ENCODE measurements around the gene SORL1-AS1.

SORL1-AS1 gene

GRCh38 chr11:121474680-121475079 lies 21.9 kb upstream of the SORL1-AS1 start:
- DNase-seq (ENCODE audit: low read depth) = no peak

- DNase-seq (ENCODE audit: low read depth) = no peak
These were observed 20.5 kb upstream of the SORL1-AS1 start for GRCh38 chr11:121473064-121473777.

DNA sequence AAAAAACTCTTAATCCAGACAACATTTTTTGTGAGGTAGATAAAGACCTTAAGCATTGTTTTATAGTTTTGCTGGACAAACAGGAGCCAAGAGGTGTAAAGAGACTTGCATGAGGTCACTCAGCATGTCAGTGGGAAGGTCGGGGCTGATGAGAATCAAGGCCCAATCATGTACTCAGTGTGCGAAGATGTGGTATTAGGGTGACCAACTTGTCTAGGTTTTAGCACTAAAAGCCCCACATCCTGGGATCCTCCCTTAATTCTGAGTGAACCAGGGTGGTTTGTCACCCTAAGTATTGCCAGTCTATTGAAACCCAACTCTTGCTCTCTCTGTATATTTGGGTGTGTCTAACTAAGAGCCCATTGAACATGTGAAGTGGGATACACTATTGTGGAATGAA lies 19.5 kb upstream of the SORL1-AS1 start:
- no peak for DNase-seq (ENCODE audit: low read depth)

GRCh38 chr11:121471167-121471566 lies 18.4 kb upstream of the SORL1-AS1 start:
- no peak for DNase-seq (ENCODE audit: low read depth)

GRCh38 chr11:121469910-121470309 lies 17.1 kb upstream of the SORL1-AS1 start:
- DNase-seq (ENCODE audit: low read depth) = no peak

GRCh38 chr11:121467965-121468364 lies 15.2 kb upstream of the SORL1-AS1 start:
- DNase-seq (ENCODE audit: low read depth) = peak; percentile 78

DNA sequence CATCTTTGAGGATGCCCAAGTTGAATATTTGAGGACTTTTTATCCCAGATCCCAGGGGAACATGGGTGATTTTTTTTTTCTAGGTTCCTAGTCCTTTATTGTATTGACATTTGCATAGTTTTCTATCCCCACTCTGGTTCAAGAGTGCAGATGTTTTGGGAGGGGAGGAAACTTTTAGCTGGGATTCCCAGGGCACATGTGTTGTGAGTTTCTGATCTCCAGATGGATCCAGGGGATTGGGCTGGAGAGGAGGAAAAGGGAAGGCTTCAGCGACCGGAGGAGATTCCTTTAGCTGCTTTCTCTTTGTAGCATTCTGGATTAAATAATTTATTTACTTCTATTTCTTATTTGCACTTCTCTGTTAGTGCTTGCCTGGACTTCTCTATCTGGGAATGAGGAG lies 14.7 kb upstream of the SORL1-AS1 start:
- DNase-seq (ENCODE audit: low read depth) = no peak

DNA sequence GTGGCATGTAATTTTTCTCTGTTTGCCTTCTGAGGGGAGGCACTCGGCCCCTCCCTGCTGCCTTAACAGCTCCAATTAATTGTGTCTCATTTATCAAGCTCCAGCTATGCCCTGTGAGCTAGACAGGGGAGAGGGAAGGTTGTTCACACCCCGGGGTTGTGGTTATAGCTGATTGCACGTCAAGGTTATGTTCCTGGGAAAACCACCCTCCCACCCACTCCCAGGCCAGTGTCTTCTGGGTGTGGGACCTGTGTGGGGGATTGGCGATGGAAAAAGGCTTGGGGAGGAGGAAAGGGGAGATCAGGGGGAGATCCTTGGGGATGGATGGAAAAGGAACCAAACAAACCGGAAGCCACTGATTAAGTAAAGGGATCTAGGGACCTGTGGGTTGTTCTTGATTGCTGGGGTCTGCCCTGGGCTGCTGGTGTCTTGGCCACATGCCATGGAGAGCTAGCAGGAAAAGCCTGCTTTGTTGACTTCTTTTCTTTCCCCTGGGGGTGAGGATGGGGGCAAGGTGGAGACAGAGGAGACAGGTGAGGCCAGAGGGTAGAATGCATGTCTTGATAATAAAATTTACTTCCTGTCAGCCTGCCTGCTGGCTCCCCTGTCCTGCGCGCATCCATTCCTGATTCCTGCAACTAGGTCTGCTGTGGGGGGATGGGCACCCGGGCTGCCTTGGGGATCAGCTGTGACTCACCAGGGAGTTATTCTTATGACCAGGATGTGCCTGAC lies 13.5 kb upstream of the SORL1-AS1 start:
- peak; percentile 44 for DNase-seq (ENCODE audit: low read depth)

DNA sequence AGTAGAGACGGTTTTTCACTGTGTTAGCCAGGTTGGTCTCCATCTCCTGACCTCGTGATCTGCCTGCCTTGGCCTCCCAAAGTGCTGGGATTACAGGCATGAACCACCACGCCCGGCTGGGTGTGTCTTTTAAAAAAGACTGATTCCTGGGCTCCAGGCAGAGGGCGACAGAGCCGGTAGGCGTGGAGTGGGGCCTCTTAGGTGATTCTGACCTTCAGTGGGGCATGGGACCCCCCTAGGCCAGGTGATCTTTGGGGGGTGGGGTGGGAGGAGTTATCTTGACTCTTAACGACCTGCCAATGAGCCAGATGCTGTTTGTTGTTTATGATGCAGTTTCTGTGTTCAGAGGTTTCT lies 12.9 kb upstream of the SORL1-AS1 start:
- no peak for DNase-seq (ENCODE audit: low read depth)

- DNase-seq (ENCODE audit: low read depth) = peak; percentile 70
These were observed 11.7 kb upstream of the SORL1-AS1 start for GRCh38 chr11:121464352-121464946.

- no peak for DNase-seq (ENCODE audit: low read depth)
These were observed 11.0 kb upstream of the SORL1-AS1 start for GRCh38 chr11:121463689-121464335.

DNA sequence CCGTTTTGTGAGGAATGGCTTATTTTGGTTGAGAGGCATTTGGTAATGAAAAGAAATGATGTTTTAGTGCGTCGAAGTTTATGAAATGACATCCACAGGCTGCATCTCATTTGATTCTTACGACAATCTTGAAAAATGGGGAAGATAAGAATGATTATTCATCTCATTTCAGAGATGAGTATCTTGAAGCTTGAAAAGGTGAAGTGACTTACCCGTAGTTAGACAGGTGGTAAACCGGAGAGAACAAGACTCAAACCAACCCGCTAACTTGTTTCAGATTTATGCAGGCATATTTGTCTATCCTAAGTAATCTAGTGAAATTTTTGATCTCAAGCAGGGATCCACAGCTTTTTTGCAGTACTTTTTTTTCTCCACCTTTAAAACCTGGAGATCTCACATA lies 9.1 kb upstream of the SORL1-AS1 start:
- no peak for DNase-seq (ENCODE audit: low read depth)

DNA sequence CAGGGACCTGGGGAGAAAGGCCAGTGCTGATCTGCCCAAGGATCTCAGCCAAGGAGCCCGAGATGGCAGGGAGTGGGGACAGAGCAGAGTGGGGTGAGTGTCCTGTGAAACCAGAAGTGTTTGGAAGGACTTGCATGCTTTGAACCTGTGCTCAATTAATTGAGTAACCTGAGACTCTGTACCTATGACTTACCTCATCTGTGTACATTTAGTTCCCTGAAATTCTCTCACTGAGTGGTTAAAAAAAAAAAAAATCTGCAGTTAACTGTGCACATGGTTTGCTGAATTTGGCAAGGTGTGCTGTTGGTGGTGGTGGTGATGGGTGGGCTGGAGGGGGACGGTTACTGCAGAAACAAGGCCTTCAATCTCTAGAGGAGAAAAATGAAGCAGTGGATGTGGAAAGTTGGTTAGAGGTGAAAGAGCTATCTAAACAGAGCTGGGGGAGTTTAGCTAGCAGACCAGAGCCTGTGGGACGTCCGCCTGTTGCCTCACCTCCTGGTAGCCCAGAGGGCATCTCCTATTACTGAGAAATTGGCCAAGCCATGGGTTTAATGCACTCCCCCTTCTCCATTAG lies 8.3 kb upstream of the SORL1-AS1 start:
- no peak for DNase-seq (ENCODE audit: low read depth)

GRCh38 chr11:121459413-121460017 lies 6.7 kb upstream of the SORL1-AS1 start:
- no peak for DNase-seq (ENCODE audit: low read depth)

- no peak for DNase-seq (ENCODE audit: low read depth)
These were observed 5.8 kb upstream of the SORL1-AS1 start for GRCh38 chr11:121458551-121458950.

GRCh38 chr11:121456816-121457431 lies 4.2 kb upstream of the SORL1-AS1 start:
- no peak for DNase-seq (ENCODE audit: low read depth)

- no peak for DNase-seq (ENCODE audit: low read depth)
These were observed 3.4 kb upstream of the SORL1-AS1 start for GRCh38 chr11:121456151-121456550.

GRCh38 chr11:121455115-121455514 lies 2.3 kb upstream of the SORL1-AS1 start:
- DNase-seq (ENCODE audit: low read depth) = no peak

DNA sequence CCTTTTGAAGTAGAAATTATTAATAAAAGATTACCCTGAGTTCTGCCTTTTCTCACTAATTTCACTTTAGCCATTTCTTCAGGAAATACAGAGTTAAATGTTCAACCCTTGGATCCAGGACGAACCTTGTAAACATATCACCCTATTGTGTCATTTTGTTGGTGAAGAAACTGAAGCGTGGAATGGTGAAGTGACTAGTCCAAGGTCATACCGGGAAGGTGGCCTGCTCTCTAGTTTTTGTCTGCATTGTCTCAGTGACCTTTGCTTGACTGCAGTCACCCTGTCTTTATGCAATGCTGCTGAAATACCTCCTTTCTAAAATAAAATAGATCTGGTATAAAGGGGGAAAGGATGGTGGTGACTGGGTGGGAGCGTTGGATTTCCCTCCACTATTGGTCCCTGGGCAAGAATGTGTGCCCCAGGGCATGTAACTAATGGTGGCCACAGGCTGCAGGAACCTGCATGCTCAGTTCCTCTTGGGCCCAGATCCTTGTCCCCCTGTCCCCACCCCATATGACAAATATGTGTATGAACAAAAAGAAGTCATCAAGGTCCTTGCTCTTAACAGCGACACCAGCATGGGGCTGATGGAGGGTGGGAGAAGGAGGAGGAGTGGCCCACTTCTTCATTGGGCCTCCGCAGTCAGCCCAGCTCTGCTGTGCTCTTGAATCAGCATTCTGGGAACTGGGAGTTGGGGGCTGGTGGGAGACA lies 977 bp upstream of the SORL1-AS1 start:
- no peak for DNase-seq (ENCODE audit: low read depth)

GRCh38 chr11:121451986-121452608 lies 670 bp downstream of the SORL1-AS1 start, which contains the start of gene SORL1:
Gene SORL1, plus strand, starts transcription at chr11:121452314. Its CDS starts 18 bp downstream, at chr11:121452332.
- DNase-seq (ENCODE audit: low read depth) = peak; percentile 58

Data from activated T-cell treated with anti-CD3 and anti-CD28 coated beads for 24 hours (primary cell).